Liver (tissue), 3 donors: ENCODE measurements around the gene PPFIA1.

Source experiments
- EGR1 ChIP-seq, 2 donors: IDR thresholded peaks; 2 replicates each; pipeline ENCODE4 v1.6.1; 2016 to 2018; ENCODE audit warnings: antibody characterized with exemption in 2 of 2, low read depth in 2 of 2
- FOXA1 ChIP-seq: IDR thresholded peaks from 2 replicates; pipeline ENCODE4 v1.6.1; 2016; ENCODE audit warnings: antibody characterized with exemption
- FOXA2 ChIP-seq: IDR thresholded peaks from 2 replicates; pipeline ENCODE4 v1.6.1; 2016; ENCODE audit warnings: antibody characterized with exemption
- RAD21 ChIP-seq, 2 donors: IDR thresholded peaks; 2 replicates each; pipeline ENCODE4 v1.6.1; 2016; ENCODE audit warnings: antibody characterized with exemption in 2 of 2, mild to moderate bottlenecking in 2 of 2
- REST ChIP-seq: IDR thresholded peaks from 2 replicates; pipeline ENCODE4 v1.6.1; 2016; ENCODE audit warnings: antibody characterized with exemption, mild to moderate bottlenecking
- SP1 ChIP-seq: IDR thresholded peaks from 2 replicates; pipeline ENCODE4 v1.6.1; 2018; ENCODE audit warnings: antibody characterized with exemption, mild to moderate bottlenecking
- TAF1 ChIP-seq: conservative IDR thresholded peaks from 2 replicates; pipeline ENCODE4 v1.6.1; 2016; ENCODE audit warnings: antibody characterized with exemption, mild to moderate bottlenecking
- YY1 ChIP-seq: IDR thresholded peaks from 2 replicates; pipeline ENCODE4 v1.6.1; 2016; ENCODE audit warnings: antibody characterized with exemption, mild to moderate bottlenecking
- TF ChIP-seq, protein P1 (sequence below): IDR thresholded peaks from 2 replicates; pipeline ENCODE4 v1.6.1; 2016; ENCODE audit warnings: antibody characterized with exemption
- TF ChIP-seq, protein P2 (sequence below): fragments of 150-350 bp; IDR thresholded peaks from 2 replicates; pipeline ENCODE4 v1.5.1; 2017; ENCODE audit warnings: improper control_type of control experiment, low read depth, low read length; ENCODE audit not compliant: missing input control
- TF ChIP-seq, protein P3 (sequence below): IDR thresholded peaks from 2 replicates; pipeline ENCODE4 v1.6.1; 2016; ENCODE audit warnings: antibody characterized with exemption
- TF ChIP-seq, protein P4 (sequence below): IDR thresholded peaks from 2 replicates; pipeline ENCODE4 v1.6.1; 2016; ENCODE audit warnings: antibody characterized with exemption
- donor health status: healthy.
- donor health status: healthy.

DNA sequence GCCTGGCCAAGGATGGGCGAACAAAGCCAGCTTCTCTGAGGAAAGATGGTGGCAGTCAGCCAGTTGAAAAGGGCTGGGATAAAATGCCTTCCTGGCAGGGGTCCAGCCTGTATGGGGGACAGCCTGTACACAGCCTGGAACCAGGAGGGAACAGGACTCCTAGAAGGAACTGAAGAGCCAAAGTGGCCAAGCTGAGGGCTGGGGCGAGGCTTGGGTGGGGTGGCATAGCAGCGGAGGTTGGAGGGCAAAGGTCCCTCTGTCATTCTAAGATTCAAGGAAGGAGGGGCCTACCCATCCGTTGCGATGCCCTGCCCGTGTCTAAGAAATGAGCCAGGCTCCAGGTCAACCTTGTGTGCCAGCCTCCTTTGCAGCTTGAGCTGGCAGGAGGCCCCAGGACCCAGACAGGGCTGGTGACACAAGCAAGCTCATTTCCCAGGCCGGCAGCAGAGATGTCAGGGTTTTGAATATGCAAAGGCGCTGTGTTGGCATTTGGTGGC, 44.8 kb upstream of the PPFIA1 start:
- TF ChIP-seq REST, result no peak
- TF ChIP-seq, protein P1, sequence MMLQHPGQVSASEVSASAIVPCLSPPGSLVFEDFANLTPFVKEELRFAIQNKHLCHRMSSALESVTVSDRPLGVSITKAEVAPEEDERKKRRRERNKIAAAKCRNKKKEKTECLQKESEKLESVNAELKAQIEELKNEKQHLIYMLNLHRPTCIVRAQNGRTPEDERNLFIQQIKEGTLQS, result no peak
- TF ChIP-seq TAF1, result no peak
- TF ChIP-seq, protein P2, sequence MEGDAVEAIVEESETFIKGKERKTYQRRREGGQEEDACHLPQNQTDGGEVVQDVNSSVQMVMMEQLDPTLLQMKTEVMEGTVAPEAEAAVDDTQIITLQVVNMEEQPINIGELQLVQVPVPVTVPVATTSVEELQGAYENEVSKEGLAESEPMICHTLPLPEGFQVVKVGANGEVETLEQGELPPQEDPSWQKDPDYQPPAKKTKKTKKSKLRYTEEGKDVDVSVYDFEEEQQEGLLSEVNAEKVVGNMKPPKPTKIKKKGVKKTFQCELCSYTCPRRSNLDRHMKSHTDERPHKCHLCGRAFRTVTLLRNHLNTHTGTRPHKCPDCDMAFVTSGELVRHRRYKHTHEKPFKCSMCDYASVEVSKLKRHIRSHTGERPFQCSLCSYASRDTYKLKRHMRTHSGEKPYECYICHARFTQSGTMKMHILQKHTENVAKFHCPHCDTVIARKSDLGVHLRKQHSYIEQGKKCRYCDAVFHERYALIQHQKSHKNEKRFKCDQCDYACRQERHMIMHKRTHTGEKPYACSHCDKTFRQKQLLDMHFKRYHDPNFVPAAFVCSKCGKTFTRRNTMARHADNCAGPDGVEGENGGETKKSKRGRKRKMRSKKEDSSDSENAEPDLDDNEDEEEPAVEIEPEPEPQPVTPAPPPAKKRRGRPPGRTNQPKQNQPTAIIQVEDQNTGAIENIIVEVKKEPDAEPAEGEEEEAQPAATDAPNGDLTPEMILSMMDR, result no peak
- no peak for TF ChIP-seq RAD21 (IDR thresholded peaks at IDR 0.05)
- no peak for TF ChIP-seq EGR1 (IDR thresholded peaks at IDR 0.05; ENCODE audit: low read depth in 2 of 2)
- no peak for TF ChIP-seq SP1
- no peak for TF ChIP-seq YY1
- no peak for TF ChIP-seq FOXA2
- TF ChIP-seq, protein P3, sequence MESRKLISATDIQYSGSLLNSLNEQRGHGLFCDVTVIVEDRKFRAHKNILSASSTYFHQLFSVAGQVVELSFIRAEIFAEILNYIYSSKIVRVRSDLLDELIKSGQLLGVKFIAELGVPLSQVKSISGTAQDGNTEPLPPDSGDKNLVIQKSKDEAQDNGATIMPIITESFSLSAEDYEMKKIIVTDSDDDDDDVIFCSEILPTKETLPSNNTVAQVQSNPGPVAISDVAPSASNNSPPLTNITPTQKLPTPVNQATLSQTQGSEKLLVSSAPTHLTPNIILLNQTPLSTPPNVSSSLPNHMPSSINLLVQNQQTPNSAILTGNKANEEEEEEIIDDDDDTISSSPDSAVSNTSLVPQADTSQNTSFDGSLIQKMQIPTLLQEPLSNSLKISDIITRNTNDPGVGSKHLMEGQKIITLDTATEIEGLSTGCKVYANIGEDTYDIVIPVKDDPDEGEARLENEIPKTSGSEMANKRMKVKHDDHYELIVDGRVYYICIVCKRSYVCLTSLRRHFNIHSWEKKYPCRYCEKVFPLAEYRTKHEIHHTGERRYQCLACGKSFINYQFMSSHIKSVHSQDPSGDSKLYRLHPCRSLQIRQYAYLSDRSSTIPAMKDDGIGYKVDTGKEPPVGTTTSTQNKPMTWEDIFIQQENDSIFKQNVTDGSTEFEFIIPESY, result no peak
- TF ChIP-seq FOXA1, result no peak
- TF ChIP-seq, protein P4, sequence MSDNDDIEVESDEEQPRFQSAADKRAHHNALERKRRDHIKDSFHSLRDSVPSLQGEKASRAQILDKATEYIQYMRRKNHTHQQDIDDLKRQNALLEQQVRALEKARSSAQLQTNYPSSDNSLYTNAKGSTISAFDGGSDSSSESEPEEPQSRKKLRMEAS, result no peak
